Panc1 (cell line): ENCODE results near the gene NDC1. TPM values are rescaled to one million over a fixed set of nuclear protein-coding genes. Genes with fewer than 3 reads are reported as not detected.

Experiments
- ATAC-seq: fragments of 200-7000 bp; cut with Tn5 transposase; 2 replicates; pipeline ENCODE4 v1.9.1; 2020; ENCODE audit warnings: mild to moderate bottlenecking, moderate library complexity
- BruUV-seq: library from RNA; stranded (reverse); fragments of 400-500 nt; replicated peaks from 2 replicates; lab custom pipeline; 2021; lab: Mats Ljungman, UMichigan
- CTCF ChIA-PET: fragments of 300-600 bp; sonication (Branson Sonifier 250); formaldehyde crosslinking; loops from one replicate; lab custom pipeline; 2022; ENCODE audit warnings: antibody characterized with exemption; lab: Charles Lee
- POLR2A ChIA-PET: fragments of 300-600 bp; sonication (Branson Sonifier 250); formaldehyde crosslinking; loops from one replicate; lab custom pipeline; 2022; ENCODE audit warnings: antibody characterized with exemption; lab: Charles Lee
- DNase-seq: peaks from one replicate; pipeline ENCODE4 v3.0.0-alpha.2; 2010; ENCODE audit warnings: low read depth, low spot score
- H3K27ac ChIP-seq: 2 replicates; pipeline ENCODE4 v1.5.1; 2011; ENCODE audit warnings: mild to moderate bottlenecking, low read length, inconsistent platforms
- H3K27me3 ChIP-seq: fragments of 200-500 bp; sonication (Bioruptor generic); 2 replicates; pipeline ENCODE4 v1.6.0; 2014; ENCODE audit warnings: low read length, inconsistent platforms; ENCODE audit not compliant: control insufficient read depth, insufficient read depth
- H3K36me3 ChIP-seq: fragments of 200-500 bp; sonication (Bioruptor generic); 2 replicates; pipeline ENCODE4 v1.5.1; 2014; ENCODE audit warnings: inconsistent platforms, mild to moderate bottlenecking, low read length, moderate library complexity; ENCODE audit not compliant: control insufficient read depth, insufficient read depth
- H3K4me1 ChIP-seq: 2 replicates; pipeline ENCODE4 v1.5.1; 2011; ENCODE audit warnings: inconsistent platforms, mild to moderate bottlenecking, low read length, moderate library complexity; ENCODE audit not compliant: control insufficient read depth, insufficient read depth
- H3K4me3 ChIP-seq, 2 experiments: 2 replicates each; pipeline ENCODE4 v1.5.1; 2011 to 2012; ENCODE audit warnings: low read depth in 2 of 2, low read length in 2 of 2, mild to moderate bottlenecking in 2 of 2, inconsistent platforms in 1 of 2, moderate library complexity in 1 of 2
- H3K9me3 ChIP-seq: fragments of 200-500 bp; sonication (Bioruptor generic); 2 replicates; pipeline ENCODE4 v1.5.1; 2014; ENCODE audit warnings: low read depth, mild to moderate bottlenecking, inconsistent platforms, low read length, moderate library complexity; ENCODE audit not compliant: control insufficient read depth, insufficient read depth
- POLR2AphosphoS5 ChIP-seq: IDR thresholded peaks from 2 replicates; pipeline ENCODE4 v1.6.1; 2012; ENCODE audit warnings: mild to moderate bottlenecking, low read depth, low read length, moderate library complexity
- SIN3A ChIP-seq: IDR thresholded peaks from 2 replicates; pipeline ENCODE4 v1.6.1; 2012; ENCODE audit warnings: low read depth, mild to moderate bottlenecking, low read length, moderate library complexity, borderline replicate concordance; ENCODE audit not compliant: insufficient read depth
- TCF7L2 ChIP-seq: IDR thresholded peaks from 2 replicates; pipeline ENCODE4 v1.6.1; 2011; ENCODE audit warnings: mild to moderate bottlenecking, low read depth, low read length, inconsistent platforms
- in situ Hi-C: cut with HindIII; loops from 2 replicates; pipeline ENCODE4 v1.10.0; 2016; ENCODE audit warnings: low sequenced_read_pairs, low pct_unique_long_range_greater_than_20kb
- intact Hi-C: fragments of 100-400 bp; cut with micrococcal nuclease; formaldehyde crosslinking; loops from one replicate; pipeline ENCODE4 v1.10.0; 2022; ENCODE audit not compliant: unreplicated experiment
- total RNA-seq: library from RNA; stranded (reverse); gene quantifications from one replicate; pipeline ENCODE4 v1.2.1, GENCODE V29; 2021; ENCODE audit not compliant: unreplicated experiment
- TF ChIP-seq, protein P1 (sequence below), 2 experiments: IDR thresholded peaks; 2 replicates each; pipeline ENCODE4 v1.6.1; 2011 to 2012; ENCODE audit warnings: low read depth in 2 of 2, control low read depth in 1 of 2, low read length in 1 of 2, mild to moderate bottlenecking in 1 of 2, moderate library complexity in 1 of 2; ENCODE audit not compliant: insufficient read depth in 1 of 2
- TF ChIP-seq, protein P2 (sequence below): fragments of 450-650 bp; IDR thresholded peaks from 2 replicates; pipeline ENCODE4 v1.5.1; 2017; ENCODE audit warnings: mild to moderate bottlenecking

Gene NDC1
- total RNA-seq, 1 experiment from 2014 or later, result 44.4 TPM

DNA sequence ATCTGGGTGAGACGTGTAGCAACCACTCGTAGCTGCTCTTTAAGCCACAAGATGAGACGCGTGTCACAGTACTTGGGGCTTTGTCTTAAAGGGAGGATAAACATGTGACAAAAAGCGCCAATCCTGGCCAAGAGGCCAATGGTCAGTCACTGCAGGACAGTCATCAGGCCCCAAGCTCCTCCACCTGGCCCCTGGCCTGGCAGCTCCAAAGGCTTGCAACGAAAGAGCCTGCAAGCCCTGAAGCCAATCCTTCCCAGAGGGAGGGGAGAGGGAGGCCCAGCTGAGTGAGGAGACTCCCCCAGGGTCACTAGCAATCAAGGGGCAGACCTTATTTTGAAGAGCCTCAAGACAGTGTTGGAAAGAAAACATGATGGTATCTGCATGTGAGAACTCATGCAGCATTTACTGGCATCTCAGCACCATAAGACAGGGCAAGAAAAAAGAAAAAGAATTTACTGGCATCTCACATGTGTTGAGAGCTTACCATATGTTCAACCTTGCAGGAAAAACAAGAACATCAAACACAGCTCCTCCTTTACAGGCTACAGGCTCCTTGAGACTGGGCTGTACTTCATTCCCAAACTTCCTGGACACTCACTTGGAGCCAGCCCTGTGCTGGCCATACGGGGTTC is 110.5 kb downstream of the NDC1 start:
- DNase-seq, result no peak
- no peaks in the 10 kb centered on the region for H3K36me3 ChIP-seq
- intact Hi-C loops, result no loop called here
- no TSS peak for BruUV-seq
- in situ Hi-C loops, result no loop called here
- no peak for ATAC-seq
- no peak for TF ChIP-seq POLR2AphosphoS5
- TF ChIP-seq, protein P1, sequence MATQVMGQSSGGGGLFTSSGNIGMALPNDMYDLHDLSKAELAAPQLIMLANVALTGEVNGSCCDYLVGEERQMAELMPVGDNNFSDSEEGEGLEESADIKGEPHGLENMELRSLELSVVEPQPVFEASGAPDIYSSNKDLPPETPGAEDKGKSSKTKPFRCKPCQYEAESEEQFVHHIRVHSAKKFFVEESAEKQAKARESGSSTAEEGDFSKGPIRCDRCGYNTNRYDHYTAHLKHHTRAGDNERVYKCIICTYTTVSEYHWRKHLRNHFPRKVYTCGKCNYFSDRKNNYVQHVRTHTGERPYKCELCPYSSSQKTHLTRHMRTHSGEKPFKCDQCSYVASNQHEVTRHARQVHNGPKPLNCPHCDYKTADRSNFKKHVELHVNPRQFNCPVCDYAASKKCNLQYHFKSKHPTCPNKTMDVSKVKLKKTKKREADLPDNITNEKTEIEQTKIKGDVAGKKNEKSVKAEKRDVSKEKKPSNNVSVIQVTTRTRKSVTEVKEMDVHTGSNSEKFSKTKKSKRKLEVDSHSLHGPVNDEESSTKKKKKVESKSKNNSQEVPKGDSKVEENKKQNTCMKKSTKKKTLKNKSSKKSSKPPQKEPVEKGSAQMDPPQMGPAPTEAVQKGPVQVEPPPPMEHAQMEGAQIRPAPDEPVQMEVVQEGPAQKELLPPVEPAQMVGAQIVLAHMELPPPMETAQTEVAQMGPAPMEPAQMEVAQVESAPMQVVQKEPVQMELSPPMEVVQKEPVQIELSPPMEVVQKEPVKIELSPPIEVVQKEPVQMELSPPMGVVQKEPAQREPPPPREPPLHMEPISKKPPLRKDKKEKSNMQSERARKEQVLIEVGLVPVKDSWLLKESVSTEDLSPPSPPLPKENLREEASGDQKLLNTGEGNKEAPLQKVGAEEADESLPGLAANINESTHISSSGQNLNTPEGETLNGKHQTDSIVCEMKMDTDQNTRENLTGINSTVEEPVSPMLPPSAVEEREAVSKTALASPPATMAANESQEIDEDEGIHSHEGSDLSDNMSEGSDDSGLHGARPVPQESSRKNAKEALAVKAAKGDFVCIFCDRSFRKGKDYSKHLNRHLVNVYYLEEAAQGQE (IDR thresholded peaks at IDR 0.05; ENCODE audit: insufficient read depth in 1 of 2, low read depth in 2 of 2, low read length in 1 of 2), result no peak
- no peaks in the 10 kb centered on the region for H3K27me3 ChIP-seq
- no peak overlapping the region for H3K4me3 ChIP-seq
- ChIA-PET POLR2A (no interaction called here), CTCF (no interaction called here)
- H3K9me3 ChIP-seq, result no peaks in the 10 kb centered on the region
- H3K27ac ChIP-seq, result no peak overlapping the region
- H3K4me1 ChIP-seq, result 0 out of 2 replicates have a peak, but pooled peaks cover 2% of the 10 kb centered on the region

DNA sequence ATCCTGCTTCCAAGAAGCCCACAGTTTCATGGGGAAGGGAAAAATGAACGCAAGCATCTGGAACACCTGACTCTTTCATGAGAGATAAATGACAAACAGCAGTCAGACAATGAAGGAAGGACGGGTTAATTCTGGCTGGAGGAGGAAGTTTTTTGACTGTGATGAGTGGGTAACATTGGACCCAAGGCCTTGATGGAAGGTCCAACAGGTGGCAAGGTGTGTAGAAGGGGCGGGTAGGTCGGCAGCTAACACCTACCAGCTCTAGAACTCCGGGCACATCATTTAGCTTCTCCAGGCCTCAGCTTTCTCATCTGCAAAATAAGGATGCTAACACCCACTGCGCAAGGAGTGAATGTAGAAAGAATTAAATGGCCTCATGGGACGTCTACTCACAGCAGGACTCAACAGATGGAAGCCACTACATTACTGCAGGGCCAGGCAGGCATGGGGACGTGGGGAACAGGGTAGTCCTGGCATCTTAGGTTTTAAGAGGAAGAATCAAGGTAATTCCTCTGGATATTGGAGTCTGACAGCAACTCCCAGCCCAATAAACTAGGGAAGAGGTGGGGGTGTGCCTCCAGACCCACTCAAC is 112.0 kb downstream of the NDC1 start:
- ATAC-seq (no peak), DNase-seq (no peak)
- CTCF ChIA-PET, result no interaction called here
- TF ChIP-seq, protein P1 (IDR thresholded peaks at IDR 0.05; ENCODE audit: insufficient read depth in 1 of 2, low read depth in 2 of 2, low read length in 1 of 2), result no peak
- TF ChIP-seq, protein P2, sequence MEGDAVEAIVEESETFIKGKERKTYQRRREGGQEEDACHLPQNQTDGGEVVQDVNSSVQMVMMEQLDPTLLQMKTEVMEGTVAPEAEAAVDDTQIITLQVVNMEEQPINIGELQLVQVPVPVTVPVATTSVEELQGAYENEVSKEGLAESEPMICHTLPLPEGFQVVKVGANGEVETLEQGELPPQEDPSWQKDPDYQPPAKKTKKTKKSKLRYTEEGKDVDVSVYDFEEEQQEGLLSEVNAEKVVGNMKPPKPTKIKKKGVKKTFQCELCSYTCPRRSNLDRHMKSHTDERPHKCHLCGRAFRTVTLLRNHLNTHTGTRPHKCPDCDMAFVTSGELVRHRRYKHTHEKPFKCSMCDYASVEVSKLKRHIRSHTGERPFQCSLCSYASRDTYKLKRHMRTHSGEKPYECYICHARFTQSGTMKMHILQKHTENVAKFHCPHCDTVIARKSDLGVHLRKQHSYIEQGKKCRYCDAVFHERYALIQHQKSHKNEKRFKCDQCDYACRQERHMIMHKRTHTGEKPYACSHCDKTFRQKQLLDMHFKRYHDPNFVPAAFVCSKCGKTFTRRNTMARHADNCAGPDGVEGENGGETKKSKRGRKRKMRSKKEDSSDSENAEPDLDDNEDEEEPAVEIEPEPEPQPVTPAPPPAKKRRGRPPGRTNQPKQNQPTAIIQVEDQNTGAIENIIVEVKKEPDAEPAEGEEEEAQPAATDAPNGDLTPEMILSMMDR, result no peak
- TF ChIP-seq POLR2AphosphoS5 (no peak), SIN3A (no peak), TCF7L2 (no peak)
- in situ Hi-C loops, result no loop called here
- intact Hi-C loops, result no loop called here
- Histone ChIP-seq H3K9me3 (no peaks in the 10 kb centered on the region), H3K36me3 (no peaks in the 10 kb centered on the region), H3K27me3 (no peaks in the 10 kb centered on the region), H3K4me1 (0 out of 2 replicates have a peak, but pooled peaks cover 2% of the 10 kb centered on the region), H3K27ac (no peak overlapping the region), H3K4me3 (no peak overlapping the region)
- POLR2A ChIA-PET, result no interaction called here
- no TSS peak for BruUV-seq
